ENCODE results near the gene POLR2A.

DNA sequence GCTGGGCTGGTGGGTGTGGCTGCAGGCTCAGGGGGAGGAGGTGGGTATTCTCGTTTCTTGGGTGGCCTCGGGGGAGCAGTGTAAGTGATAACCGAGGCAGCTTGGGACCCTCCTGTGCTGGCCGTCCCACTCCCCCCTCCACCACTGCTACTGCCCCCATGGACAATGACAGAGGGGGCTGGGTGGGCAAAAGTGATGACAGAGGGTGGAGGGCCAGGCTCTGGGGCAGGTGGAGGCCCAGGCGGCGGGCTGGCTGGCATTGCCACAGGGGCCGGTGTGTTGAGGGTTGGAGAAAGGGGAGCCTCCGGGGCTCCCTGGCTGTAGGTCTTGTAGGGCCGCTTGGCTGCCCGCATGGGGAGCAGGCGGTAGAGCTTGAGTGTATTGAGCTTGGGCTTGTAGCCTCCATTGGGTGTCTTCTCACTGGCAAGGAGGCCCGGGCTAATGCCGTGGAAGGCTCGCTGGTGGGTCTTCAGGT is 20.8 kb upstream of the POLR2A start:
- TF ChIP-seq, protein P1, sequence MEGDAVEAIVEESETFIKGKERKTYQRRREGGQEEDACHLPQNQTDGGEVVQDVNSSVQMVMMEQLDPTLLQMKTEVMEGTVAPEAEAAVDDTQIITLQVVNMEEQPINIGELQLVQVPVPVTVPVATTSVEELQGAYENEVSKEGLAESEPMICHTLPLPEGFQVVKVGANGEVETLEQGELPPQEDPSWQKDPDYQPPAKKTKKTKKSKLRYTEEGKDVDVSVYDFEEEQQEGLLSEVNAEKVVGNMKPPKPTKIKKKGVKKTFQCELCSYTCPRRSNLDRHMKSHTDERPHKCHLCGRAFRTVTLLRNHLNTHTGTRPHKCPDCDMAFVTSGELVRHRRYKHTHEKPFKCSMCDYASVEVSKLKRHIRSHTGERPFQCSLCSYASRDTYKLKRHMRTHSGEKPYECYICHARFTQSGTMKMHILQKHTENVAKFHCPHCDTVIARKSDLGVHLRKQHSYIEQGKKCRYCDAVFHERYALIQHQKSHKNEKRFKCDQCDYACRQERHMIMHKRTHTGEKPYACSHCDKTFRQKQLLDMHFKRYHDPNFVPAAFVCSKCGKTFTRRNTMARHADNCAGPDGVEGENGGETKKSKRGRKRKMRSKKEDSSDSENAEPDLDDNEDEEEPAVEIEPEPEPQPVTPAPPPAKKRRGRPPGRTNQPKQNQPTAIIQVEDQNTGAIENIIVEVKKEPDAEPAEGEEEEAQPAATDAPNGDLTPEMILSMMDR (IDR thresholded peaks at IDR 0.05; ENCODE audit: insufficient read depth, low read depth, low read length): no peak
- TF ChIP-seq EZH2 (IDR thresholded peaks at IDR 0.05; ENCODE audit: insufficient read depth, low read length): no peak

Data from astrocyte (in vitro differentiated cells and primary cell).